HUES6 (cell line): ENCODE data around the gene IL24.

Experiments
- H3K27ac ChIP-seq: 2 replicates; pipeline ENCODE4 v1.7.0; 2013; ENCODE audit warnings: low read depth, mild to moderate bottlenecking, low read length, inconsistent platforms
- H3K27me3 ChIP-seq: 2 replicates; pipeline ENCODE4 v1.6.1; 2013; ENCODE audit warnings: low read length; ENCODE audit not compliant: control insufficient read depth, insufficient read depth
- H3K36me3 ChIP-seq: 2 replicates; pipeline ENCODE4 v1.6.1; 2013; ENCODE audit warnings: low read length; ENCODE audit not compliant: control insufficient read depth, insufficient read depth
- H3K4me1 ChIP-seq: 2 replicates; pipeline ENCODE4 v1.6.1; 2013; ENCODE audit warnings: low read length; ENCODE audit not compliant: control insufficient read depth, insufficient read depth
- H3K4me3 ChIP-seq: 2 replicates; pipeline ENCODE4 v1.5.1; 2013; ENCODE audit warnings: low read depth, low read length
- H3K9ac ChIP-seq: one replicate; pipeline ENCODE4 v1.6.1; 2013; ENCODE audit warnings: mild to moderate bottlenecking, low read length
- H3K9me3 ChIP-seq: 2 replicates; pipeline ENCODE4 v1.6.1; 2013; ENCODE audit warnings: low read depth, low read length; ENCODE audit not compliant: control insufficient read depth, insufficient read depth

The IL24 gene

DNA sequence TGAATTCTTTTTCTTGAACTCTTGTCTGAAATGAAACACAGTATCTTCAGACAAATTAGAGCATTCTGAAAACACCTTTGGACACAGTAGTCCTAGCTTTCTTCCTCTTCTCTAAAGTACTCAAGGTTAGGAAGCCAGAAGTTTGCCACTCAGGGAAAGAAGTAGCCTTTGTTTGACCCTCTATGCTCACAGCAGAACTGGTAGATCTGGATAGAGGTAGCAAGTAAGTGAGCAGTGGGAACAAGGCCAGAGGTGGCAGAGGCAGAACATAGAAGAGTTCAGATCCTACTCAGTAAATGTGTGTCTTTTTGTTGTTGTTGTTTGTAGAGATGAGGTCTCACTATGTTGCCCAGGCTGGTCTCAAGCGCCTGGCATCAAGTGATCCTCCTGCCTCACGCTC, 56.4 kb downstream of the IL24 start:
- no peaks in the 10 kb centered on the region for H3K36me3 ChIP-seq
- H3K4me3 ChIP-seq: no peak overlapping the region
- no peak overlapping the region for H3K27ac ChIP-seq

More for the DNA sequence above, 56.4 kb downstream of the IL24 start:
- Histone ChIP-seq H3K9me3 (peaks cover 2% of the 10 kb centered on the region; the same call in 1 of the 2 replicates), H3K27me3 (peaks cover 8% of the 10 kb centered on the region; the same call in 1 of the 2 replicates), H3K9ac (no peak overlapping the region), H3K4me1 (no peaks in the 10 kb centered on the region; the same call in 1 of the 2 replicates)
